Activated CD8-positive, alpha-beta memory T cell treated with anti-CD3 and anti-CD28 coated beads for 48 hours (primary cell): ENCODE data around the gene NFX1.
"Not testable (repeated sequence)": the region's sequence is repeated elsewhere in the genome, so short reads cannot be mapped to it uniquely, and the experiment has no call there.

Source experiments
- DNase-seq, 3 experiments: peaks; one replicate each; pipeline ENCODE4 v3.0.0-alpha.2; 2020; ENCODE audit warnings: low read depth in 2 of 3, low spot score in 2 of 3

The NFX1 gene

DNA sequence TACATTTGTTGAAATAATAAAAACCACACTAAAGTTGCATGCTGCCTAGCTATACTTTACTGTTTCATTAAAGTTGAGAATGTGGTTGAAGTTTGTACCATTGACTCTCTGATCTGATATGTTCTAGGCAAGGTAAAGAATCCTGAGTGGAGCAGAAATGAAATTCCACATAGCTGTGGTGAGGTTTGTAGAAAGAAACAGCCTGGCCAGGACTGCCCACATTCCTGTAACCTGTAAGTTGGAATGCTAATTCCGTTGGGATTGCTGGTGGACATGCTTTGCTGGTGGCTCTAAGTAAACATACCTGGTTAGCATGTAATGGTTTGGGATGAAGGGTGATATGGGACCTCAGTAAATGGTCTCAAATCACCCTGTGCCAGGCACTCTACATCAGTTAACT, 16.8 kb downstream of the NFX1 start:
- DNase-seq: no peak

DNA sequence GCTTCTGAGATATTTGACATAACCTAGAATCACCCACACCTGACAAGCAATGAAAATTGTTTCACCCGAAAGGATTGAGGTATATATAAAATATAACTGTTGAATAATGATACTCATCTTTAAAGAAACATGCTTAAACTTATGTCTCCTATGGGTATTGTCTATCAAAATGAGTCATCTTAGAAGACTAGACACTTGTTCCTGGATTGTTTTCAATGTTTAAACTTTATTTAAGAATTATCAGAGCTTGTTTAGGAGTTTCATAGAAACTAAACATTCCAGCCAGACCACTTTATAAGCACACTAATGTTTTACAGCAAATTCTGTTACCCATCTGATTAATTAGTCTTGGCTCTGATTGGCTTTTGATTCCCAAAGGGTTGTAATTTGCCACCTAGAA, 19.6 kb downstream of the NFX1 start:
- no peak for DNase-seq

DNA sequence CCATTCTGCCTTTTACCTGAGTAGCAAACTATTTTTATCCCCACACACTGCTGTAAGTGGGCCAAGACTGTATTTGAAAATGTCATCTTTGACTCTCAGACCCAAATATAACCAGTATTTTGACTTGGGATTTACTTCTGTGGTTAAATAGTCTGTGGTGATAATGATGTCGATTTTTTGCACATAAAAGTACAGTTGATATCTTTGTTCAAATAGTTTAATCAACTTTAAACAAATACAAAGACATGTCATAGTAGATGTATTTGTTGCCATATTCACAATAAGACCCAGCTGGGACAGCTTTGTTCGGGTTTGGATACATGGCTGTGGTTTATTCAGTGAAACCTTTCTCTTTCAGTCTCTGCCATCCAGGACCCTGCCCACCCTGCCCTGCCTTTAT, 20.4 kb downstream of the NFX1 start:
- no peak for DNase-seq

DNA sequence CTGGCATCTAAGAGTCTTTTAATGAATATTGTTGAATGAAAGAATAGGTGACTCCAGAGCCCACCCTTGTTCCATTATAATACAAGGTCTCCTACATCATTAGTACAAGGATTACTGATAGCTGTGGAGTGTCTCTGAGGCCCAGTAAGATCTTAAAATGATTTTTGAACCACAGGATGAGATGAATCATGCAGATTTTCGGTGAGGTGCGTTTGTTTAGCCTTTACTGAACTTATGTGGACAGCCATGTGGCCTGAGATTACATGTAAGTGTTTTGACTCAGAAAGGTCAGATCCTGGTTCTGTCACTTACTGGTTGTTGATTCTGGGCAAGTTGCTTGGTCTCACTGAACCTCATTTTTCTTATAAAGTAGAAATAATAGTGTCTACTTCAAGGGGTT, 21.6 kb downstream of the NFX1 start:
- DNase-seq: no peak

DNA sequence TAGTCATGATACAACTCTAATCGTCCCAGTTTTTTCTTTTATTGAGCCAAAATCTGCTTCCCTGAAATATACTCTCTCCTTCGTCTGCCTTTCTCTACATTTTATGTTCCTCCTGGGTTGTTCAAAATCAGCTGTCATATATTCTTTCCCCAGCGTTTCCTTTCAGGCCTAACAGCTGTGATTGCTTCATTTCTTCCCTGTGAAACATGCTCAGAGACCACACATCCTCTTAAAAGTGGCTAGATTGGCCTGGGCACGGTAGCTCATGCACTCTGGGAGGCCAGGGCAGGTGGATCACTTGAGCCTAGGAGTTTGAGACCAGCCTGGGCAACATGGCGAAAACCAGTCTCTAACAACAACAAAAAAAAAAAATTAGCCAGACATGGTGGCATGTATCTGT, 25.1 kb downstream of the NFX1 start:
- no peak for DNase-seq

DNA sequence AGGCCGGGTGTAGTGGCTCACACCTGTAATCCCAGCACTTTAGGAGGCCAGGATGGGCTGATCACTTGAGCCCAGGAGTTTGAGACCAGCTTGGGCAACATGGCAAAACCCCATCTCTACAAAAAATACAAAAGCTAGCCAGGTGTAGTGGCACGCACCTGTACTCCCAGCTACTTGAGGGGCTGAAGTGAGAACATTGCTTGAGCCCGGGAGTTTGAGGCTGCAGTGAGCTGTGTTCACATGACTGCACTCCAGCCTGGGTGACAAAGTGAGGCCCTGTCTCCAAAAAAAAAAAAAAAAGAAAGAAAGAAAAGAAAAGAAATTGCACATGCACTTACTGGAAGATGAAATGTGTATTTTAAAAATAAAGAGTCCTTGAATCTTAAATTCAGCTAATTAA, 26.8 kb downstream of the NFX1 start:
- DNase-seq: not testable (repeated sequence)

DNA sequence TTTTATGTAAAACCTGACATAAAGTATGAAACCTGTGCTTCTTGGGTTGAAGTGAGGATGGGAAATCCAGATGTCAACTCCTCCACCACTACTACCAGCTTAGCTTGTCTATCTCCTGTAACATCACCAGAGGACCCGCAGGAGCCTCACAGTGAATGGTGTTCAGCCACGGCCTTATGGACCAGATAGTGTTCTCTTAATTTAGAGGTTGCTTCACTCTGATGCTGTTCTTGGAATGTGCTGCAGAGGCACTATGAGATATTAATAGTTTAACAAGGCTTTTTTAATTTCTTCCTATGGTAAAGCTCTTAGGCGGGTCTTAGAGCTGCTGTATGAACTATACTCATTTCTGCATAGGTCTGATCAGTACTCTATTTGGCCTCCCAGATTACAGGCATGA, 27.9 kb downstream of the NFX1 start:
- DNase-seq: no peak

DNA sequence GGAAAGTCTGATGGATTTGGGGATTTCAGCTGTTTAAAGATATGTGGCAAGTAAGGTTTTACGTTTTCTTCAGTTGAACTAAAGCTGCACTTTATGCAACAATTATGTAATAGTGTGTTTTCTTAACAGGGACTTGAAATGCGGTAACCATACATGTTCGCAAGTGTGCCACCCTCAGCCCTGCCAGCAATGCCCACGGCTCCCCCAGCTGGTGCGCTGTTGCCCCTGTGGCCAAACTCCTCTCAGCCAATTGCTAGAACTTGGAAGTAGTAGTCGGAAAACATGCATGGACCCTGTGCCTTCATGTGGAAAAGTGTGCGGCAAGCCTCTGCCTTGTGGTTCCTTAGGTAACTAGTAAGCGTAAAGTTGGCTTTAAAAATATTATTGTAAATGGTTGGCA, 28.5 kb downstream of the NFX1 start:
- no peak for DNase-seq

DNA sequence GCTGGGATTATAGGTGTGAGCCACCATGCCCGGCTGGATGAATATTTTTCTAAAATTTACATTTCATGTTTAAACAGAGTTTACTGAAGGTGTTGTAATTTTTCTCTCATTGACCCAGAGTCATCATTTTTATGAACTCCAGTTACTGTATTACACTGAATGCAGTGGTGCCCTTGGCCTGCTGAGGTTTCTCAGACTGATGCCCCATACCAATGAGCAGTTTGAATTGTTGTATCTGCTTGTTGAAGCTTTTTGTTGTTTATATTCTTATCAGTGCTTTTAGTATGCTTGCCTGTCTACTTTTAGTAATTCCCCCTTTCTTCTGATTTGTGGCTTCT, 29.9 kb downstream of the NFX1 start:
- no peak for DNase-seq

DNA sequence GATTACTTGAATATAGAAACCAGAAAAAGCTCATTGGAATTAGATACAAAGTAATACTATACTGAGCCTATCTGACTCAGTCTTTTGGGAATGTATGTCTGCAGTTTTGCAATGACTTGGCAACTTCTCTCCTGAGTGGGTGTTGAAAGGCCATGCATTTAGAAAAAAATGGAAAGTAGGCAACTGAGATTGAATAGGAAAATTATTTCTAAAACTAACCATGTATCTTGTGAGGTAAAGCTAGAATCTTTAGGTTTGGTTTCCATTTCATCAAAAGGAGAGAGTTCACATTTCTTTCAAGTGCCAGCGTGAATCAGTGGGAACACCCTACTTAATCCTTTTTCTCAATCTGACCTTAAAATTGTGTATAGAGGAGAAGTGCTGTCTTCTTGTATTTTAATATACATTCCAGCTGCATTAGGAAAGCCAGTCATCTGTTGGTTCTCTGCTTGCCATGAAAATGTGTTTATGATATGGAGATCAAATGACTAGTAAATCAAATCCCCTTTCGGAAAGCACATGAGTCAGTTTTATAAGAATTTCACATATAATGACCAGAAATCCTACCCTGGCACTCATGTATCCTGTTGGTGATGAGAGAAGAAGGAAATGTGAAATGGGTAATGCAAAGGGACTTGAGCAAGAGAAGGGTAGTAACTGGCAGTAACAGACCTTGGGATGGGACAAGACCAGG, 30.4 kb downstream of the NFX1 start:
- no peak for DNase-seq

DNA sequence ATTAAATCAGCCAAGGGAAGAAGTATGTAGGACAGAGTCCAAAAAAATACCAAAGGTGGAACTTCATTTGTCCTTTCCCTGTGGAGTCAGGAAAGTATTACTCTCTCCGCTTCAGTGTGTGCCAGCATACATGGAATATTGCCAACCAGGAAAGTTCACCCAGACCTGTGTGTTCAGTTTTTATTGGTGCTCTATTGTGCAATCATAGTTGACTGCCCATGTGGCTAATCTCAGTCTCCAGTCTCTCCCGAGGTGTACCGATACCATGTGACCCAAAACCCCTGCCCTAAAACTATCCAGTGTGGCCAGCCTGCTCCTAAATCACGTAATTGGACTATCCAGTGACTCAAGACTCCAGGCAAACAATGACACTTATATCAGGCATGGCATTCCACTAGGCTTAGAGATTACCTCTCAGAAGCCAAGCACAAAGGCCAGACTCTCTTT, 38.8 kb downstream of the NFX1 start:
- DNase-seq: no peak

DNA sequence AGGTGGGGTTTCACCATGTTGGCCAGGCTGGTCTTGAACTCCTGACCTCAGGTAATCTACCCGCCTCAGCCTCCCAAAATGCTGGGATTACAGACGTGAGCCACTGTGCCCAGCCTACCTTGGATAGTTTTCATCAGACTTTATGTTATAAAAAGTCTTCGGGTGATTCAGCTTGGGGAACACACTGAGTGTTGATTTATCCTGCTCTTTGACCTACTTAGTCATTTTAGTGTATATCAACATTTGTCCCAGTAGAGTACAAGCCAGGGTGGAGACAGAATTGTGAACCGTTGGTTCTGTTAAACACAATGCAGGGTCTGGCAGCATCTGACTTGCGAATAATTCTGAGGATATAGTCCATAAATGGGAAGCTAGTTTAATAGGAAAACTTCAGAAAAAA, 39.7 kb downstream of the NFX1 start:
- no peak for DNase-seq

DNA sequence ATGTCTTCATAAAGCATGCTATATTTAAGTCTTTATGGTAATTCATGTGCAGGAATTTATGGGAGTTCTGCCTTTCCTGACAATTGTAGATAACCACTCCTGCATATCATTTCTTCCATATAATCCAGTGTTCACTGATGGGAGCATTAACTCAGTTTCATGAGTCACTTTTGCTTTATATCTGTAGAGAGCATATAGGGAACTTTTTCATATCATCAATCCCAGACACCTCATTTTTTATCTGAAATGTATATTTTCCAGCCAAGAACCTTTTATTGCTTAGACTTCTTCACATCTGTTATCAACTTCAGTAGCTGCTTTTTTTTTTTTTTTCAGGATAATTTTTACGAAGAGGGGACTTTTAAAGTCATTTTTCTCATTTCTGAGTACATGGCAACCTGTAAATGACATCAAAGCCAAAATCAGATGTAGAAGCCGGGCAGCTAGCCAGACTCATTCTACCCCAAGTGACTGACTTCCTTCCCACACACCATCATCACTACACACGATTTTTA, 41.1 kb downstream of the NFX1 start:
- DNase-seq: no peak

DNA sequence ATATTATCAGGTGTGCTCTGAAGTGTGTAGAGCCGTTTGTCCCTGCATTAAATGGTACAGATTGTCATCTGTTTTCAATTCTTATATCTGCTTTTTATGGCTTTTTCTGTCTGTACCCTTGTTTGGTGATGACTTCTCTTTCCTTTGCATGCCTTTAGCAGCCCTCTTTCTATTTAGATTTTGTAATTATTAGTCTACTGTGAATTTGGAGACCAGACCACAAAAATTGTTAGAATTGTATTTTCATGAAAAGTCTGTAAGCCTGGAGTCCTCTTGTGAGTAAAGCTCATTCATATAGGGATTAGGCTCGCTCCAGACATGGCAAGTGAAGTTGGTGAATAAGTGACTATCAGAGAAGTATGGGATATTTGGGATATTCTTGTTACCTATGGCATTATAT, 41.7 kb downstream of the NFX1 start:
- no peak for DNase-seq

DNA sequence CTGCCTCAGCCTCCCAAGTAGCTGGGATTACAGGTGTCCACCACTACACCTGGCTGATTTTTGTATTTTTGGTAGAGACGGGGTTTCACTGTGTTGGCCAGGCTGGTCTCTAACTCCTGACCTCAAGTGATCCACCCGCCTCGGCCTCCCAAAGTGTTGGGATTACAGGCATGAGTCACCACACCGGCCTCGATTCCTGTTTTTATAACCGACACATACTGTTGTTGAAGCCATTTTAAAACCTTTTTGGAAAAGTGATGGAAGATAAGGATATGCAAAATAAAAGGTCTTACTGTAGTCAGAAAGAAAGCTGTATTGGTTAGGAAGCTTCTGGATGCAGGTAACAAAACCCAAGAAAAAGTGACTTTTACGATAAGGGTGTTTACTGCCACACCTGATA, 42.6 kb downstream of the NFX1 start:
- not testable (repeated sequence) for DNase-seq

DNA sequence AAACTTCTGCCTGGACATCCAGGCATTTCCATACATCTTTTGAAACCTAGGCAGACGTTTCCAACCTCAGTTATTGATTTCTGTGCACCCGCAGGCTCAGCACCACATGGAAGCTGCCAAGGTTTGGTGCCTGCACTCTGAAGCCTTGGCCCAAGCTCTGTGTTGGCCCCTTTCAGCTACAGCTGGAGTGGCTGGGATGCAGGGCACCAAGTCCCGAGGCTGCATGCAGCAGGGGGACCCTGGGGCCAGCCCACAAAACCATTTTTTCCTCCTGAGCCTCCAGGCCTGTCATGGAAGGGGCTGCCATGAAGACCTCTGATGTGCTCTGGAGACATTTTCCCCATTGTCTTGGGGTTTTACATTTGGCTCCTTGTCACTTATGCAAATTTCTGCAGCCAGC, 49.9 kb downstream of the NFX1 start:
- DNase-seq: no peak

DNA sequence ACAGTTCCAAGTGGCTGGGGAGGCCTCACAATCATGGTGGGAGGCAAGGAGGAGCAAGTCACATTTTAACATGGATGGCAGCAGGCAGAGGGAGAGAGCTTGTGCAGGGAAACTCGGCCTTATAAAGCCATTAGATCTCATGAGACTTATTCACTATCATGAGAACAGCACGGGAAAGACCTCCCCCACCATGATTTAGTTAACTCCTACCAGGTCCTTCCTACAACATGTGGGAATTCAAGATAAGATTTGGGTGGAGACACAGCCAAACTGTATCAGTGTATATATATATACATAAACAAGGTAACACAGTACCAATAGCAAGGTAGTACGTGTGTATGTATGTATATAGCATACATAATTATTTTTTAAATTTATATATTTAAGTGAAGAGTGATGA, 50.9 kb downstream of the NFX1 start:
- no peak for DNase-seq

DNA sequence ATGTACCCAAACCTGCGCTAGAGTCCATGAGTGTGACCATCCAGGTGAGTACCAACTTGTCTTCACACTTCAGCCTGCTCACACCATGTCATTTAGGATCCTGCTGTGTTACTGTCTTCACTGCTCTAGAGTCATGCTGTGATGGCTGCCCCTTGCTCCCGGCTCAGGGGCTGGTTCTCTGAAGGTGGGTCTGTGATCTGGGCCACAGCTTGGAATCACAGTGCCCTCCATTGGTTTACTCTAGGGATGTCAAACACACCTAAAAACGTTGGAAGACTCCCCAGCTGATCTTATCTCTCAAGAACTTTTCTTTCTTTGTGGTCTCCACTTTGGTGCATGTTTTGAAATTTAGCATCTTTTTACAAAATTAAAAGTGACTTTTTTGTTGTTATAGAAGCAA, 53.8 kb downstream of the NFX1 start:
- DNase-seq: no peak

DNA sequence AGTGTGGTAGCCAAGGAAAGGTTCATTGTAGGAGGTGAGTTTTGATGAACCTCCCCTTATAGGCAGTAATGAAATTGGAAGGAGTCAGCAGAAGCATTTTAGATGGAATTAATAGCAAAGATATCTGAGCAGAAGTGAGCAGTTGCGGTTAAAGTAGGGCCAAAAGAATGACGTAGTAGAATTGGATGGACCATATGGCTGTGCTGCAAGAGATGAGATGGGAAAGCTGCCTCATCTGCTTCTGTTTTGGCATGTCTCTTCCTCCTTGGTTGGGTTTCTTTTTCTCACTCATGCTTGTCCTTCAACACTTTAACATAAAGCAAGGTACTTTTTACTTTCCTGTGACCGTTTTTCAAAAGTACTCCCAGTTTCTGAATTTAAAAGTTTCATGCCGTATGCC, 56.2 kb downstream of the NFX1 start:
- no peak for DNase-seq

DNA sequence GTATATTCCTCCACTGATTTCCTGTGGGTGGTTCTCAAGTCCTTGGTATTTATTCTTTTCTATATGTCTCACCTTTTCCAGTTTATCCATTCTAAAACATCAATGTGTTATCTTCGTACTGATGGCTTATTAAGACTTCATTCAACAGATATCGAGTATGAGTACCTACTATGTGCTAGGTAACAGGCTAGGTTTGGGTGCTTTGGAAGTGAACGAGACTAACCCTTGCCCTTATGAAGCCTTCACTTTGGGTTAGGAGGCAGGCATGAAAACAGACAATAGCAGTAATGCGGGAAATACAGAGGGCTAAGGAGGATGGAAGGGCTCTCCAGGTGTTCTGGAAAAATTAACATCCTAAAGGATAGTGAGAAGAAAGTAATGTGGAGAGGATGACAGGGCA, 58.7 kb downstream of the NFX1 start:
- no peak for DNase-seq

DNA sequence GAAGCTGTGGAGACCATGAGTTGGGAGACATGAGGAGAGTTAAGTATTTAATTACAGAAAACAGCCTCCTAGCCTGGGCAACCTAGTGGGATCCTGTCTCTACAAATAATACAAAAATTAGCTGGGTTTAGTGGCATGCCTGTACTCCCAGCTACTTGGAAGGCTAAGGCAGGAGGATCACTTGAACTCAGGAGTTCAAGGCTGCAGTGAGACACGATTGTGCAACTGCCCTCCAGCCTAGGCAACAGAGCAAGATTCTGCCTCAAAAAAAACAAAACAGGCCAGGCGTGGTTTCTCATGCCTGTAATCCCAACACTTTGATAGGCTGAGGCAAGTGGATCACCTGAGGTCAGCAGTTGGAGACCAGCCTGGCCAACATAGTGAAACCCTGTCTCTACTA, 59.4 kb downstream of the NFX1 start:
- DNase-seq: no peak

DNA sequence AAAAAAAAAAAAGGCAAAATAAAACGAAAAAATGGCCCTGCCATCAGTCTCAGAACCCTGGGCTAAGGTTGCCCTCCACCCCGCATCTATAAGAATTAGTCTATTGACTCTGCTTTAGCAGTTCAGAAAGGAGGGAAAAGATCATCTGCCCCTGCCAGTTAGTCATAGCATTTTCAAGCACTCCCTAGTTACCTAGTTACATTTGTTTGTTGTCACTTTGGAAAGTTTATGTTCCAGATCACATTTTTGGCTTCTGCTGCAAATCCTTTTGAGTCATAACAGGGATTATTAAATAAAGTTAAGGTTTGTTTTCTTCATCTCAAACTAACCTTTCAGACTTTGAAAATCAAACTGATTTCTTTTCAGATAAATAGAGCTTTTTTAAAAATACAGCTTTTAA, 60.0 kb downstream of the NFX1 start:
- no peak for DNase-seq

DNA sequence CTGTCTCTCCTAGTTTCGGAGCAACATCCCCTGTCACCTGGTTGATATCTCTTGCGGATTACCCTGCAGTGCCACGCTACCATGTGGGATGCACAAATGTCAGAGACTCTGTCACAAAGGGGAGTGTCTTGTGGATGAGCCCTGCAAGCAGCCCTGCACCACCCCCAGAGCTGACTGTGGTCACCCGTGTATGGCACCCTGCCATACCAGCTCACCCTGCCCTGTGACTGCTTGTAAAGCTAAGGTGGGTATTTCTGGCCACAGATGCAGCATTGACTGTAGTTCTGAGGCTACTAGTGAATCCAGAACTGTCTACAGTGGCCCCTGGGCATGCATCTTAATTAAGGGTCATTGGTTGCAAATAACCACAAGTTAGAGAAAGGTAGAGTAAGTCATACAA, 61.2 kb downstream of the NFX1 start:
- DNase-seq: no peak
